ENCODE data around the gene HLA-DRA.

The HLA-DRA gene

DNA sequence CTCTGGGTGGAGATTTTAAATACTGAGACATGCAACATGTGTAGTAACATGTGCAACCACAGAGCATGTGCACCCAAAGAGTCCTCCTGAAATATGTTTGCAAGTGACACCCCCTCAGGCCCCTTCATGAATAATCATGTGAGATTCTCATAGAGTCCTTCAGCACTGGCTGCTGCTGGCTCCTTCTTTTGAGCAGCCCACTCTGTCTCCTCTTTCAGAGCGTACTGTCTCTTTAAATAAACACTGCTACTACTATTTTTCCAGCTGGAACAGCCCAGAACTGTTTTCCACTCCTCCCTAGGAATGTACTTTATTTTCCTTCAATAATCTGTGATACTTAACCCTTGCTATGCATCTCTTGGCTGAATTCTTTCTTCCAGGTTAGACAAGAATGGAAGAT is 48.4 kb downstream of the HLA-DRA start:
- H3K4me1 ChIP-seq (ENCODE audit: control insufficient read depth in 1 of 2, insufficient read depth in 2 of 2, low read length in 2 of 2), result no peaks in the 10 kb centered on the region
- H3K27ac ChIP-seq (ENCODE audit: low read length), result no peak overlapping the region
- no peaks in the 10 kb centered on the region for H3K36me3 ChIP-seq (ENCODE audit: control insufficient read depth in 1 of 2, insufficient read depth in 2 of 2, low read length in 2 of 2)
- no peaks in the 10 kb centered on the region for H3K9me3 ChIP-seq (ENCODE audit: control insufficient read depth in 1 of 2, low read length in 2 of 2)
- no peak overlapping the region for H3K4me3 ChIP-seq (ENCODE audit: low read depth in 1 of 2, low read length in 2 of 2)
- H3K27me3 ChIP-seq (ENCODE audit: low read depth, low read length), result no peaks in the 10 kb centered on the region

DNA sequence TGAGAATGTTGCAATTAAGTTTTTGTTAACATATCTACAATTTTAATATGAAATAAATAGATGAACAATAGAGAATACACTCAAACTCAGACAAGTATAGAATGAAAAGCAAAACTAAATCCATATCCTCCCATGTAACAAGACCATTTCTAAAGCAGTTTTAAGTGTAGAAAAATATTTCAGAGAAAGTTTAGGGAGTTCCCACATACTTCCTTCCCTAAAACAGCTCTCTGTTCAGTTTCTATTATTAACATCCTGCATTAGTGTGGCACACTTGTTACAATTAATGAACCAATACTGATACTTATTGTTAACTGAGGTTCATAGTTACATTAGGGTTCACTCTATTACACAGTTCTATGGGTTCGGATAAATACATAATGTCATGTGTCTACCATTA is 52.0 kb downstream of the HLA-DRA start:
- no peaks in the 10 kb centered on the region for H3K27me3 ChIP-seq (ENCODE audit: low read depth, low read length)
- H3K27ac ChIP-seq (ENCODE audit: low read length), result no peak overlapping the region
- H3K4me3 ChIP-seq (ENCODE audit: low read depth in 1 of 2, low read length in 2 of 2), result no peak overlapping the region
- no peaks in the 10 kb centered on the region for H3K36me3 ChIP-seq (ENCODE audit: control insufficient read depth in 1 of 2, insufficient read depth in 2 of 2, low read length in 2 of 2)
- no peaks in the 10 kb centered on the region for H3K4me1 ChIP-seq (ENCODE audit: control insufficient read depth in 1 of 2, insufficient read depth in 2 of 2, low read length in 2 of 2)
- H3K9me3 ChIP-seq (ENCODE audit: control insufficient read depth in 1 of 2, low read length in 2 of 2), result no peaks in the 10 kb centered on the region

DNA sequence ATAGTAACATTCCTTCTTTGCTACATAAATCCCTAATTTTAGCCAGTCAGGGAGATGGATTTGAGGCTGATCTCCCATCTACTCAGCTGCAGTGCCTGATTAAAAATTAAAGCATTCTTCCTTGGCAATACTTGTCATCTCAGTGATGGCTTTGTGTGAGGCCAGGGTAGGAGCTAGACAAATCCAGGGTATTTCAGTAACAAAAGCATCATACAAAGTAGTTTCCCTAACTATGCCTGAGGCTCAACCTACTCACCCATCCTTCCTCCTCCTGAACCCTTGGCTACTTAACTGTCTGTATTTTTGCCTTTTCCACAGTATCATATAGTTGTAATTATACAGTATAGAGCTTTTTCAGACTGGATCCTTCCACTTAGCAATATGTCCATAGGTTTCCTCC is 52.7 kb downstream of the HLA-DRA start:
- Histone ChIP-seq H3K36me3 (ENCODE audit: control insufficient read depth in 1 of 2, insufficient read depth in 2 of 2, low read length in 2 of 2) (no peaks in the 10 kb centered on the region), H3K4me3 (ENCODE audit: low read depth in 1 of 2, low read length in 2 of 2) (no peak overlapping the region), H3K4me1 (ENCODE audit: control insufficient read depth in 1 of 2, insufficient read depth in 2 of 2, low read length in 2 of 2) (no peaks in the 10 kb centered on the region), H3K9me3 (ENCODE audit: control insufficient read depth in 1 of 2, low read length in 2 of 2) (no peaks in the 10 kb centered on the region), H3K27ac (ENCODE audit: low read length) (no peak overlapping the region), H3K27me3 (ENCODE audit: low read depth, low read length) (no peaks in the 10 kb centered on the region)

Data from muscle layer of duodenum (tissue), 2 donors.